GM06990 (cell line): ENCODE data around the gene CCL2.

Experiments used
- DNase-seq: peaks from one replicate; pipeline ENCODE4 v3.0.0-alpha.2; 2011; ENCODE audit not compliant: insufficient read length; ENCODE audit errors: extremely low read depth
- H3K27me3 ChIP-seq: replicated peaks from 2 replicates; pipeline ENCODE4 v1.6.0; 2011; ENCODE audit warnings: low read length; ENCODE audit not compliant: control insufficient read depth, insufficient read depth
- H3K36me3 ChIP-seq: 2 replicates; pipeline ENCODE4 v1.5.1; 2011; ENCODE audit warnings: low read length; ENCODE audit not compliant: control insufficient read depth, insufficient read depth
- H3K4me3 ChIP-seq: replicated peaks from 2 replicates; pipeline ENCODE4 v1.5.1; 2011; ENCODE audit warnings: low read depth, mild to moderate bottlenecking, control low read depth, low read length
- CTCF ChIP-seq: IDR thresholded peaks from 2 replicates; pipeline ENCODE4 v1.5.1; 2011; ENCODE audit warnings: low read length, control low read depth, mild to moderate bottlenecking, inconsistent platforms; ENCODE audit not compliant: insufficient read depth, poor library complexity, severe bottlenecking

Gene CCL2

GRCh38 chr17:34254651-34255380 lies at the start of gene CCL2:
Gene CCL2 (plus strand): TSS chr17:34255285. CDS start chr17:34255350, 65 bp downstream.
- TF ChIP-seq CTCF = no peak
- Histone ChIP-seq H3K36me3 (no peaks in the 10 kb centered on the region), H3K27me3 (peaks cover 2% of the 10 kb centered on the region), H3K4me3 (no peak within 1 kb of the TSS)
- no peak for DNase-seq

GRCh38 chr17:34205401-34205800 lies 49.7 kb upstream of the CCL2 start:
- peaks cover 3% of the 10 kb centered on the region for H3K27me3 ChIP-seq
- H3K4me3 ChIP-seq = no peak overlapping the region
- DNase-seq = no peak
- no peaks in the 10 kb centered on the region for H3K36me3 ChIP-seq
- no peak for TF ChIP-seq CTCF

- TF ChIP-seq CTCF = no peak
- Histone ChIP-seq H3K36me3 (no peaks in the 10 kb centered on the region), H3K4me3 (no peak overlapping the region), H3K27me3 (peaks cover 3% of the 10 kb centered on the region)
- DNase-seq = no peak
Measured at GRCh38 chr17:34206569-34206968, 48.5 kb upstream of the CCL2 start.

GRCh38 chr17:34207572-34207971 lies 47.5 kb upstream of the CCL2 start:
- Histone ChIP-seq H3K27me3 (peaks cover 3% of the 10 kb centered on the region), H3K36me3 (no peaks in the 10 kb centered on the region), H3K4me3 (no peak overlapping the region)
- DNase-seq = no peak
- TF ChIP-seq CTCF = no peak

- H3K27me3 ChIP-seq = no peaks in the 10 kb centered on the region
- DNase-seq = no peak
- TF ChIP-seq CTCF = no peak
- H3K4me3 ChIP-seq = no peak overlapping the region
- no peaks in the 10 kb centered on the region for H3K36me3 ChIP-seq
Measured at GRCh38 chr17:34218748-34219147, 36.3 kb upstream of the CCL2 start.

- no peak for TF ChIP-seq CTCF
- Histone ChIP-seq H3K27me3 (no peaks in the 10 kb centered on the region), H3K4me3 (no peak overlapping the region), H3K36me3 (no peaks in the 10 kb centered on the region)
- no peak for DNase-seq
Measured at GRCh38 chr17:34219405-34219804, 35.7 kb upstream of the CCL2 start.
